Pons (tissue), 1 donor: ENCODE results near the gene SPOCK3.
"Not testable (repeated sequence)": the region's sequence is repeated elsewhere in the genome, so short reads cannot be mapped to it uniquely, and the experiment has no call there.

Source experiments
- DNase-seq: peaks from one replicate; pipeline ENCODE4 v3.0.0-alpha.2; 2016; ENCODE audit warnings: low spot score

SPOCK3 gene

DNA sequence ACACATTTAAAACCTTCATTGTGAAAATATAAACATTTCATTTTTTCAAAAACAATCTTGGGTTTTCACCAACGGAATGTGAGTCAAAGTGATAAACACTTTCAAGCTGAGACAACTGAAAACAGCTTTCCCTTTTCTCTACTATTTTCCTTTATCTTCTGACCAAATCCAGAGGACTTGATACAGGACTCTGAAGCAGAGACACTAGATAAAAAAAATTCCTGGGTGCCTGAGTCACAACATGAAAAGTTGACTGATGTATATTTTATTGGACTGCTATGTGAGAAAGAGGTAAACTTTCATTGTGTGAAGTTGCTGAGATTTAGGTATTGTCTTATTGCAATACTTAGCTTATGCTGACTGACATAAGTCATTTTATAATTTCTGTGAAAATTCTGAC is 411.2 kb downstream of the SPOCK3 start:
- DNase-seq, result no peak

DNA sequence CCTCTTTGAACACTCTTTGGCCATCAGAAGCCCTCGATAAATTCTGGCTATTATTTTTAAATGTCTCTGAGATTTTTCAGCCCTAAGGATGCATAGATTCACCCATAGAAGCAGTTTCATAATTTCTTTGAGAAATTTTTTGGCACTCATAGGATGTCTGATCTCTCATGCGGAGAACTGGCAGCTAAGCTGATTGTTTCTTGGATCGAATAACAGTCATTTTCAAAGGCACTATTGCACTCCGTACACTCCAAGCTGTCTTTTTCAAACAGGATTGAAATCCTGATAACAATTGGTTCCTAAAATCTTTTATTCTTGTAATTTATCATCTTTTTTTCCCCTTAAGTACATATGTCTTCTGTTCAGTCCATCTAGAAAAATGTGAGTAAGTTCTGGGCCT is 411.9 kb downstream of the SPOCK3 start:
- DNase-seq, result no peak

DNA sequence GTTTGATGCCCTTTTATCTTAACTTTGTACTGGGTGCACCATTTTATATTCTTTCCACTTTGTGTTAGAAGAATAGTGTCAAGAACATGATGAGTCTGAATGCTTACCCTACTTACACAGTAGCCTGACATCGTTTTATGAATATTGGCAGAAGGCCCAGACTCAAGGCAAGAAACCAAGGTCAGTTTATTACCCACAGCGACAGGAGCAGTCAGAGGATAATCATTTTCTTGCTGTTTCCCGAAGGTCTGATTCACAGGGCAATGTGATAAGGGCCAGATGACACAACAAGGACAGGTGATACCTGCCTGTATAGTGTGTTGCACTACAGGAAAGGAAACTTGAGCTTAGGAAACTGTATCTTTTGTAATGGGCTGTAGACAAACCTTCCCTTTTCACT is 417.4 kb downstream of the SPOCK3 start:
- peak; percentile 71 for DNase-seq

DNA sequence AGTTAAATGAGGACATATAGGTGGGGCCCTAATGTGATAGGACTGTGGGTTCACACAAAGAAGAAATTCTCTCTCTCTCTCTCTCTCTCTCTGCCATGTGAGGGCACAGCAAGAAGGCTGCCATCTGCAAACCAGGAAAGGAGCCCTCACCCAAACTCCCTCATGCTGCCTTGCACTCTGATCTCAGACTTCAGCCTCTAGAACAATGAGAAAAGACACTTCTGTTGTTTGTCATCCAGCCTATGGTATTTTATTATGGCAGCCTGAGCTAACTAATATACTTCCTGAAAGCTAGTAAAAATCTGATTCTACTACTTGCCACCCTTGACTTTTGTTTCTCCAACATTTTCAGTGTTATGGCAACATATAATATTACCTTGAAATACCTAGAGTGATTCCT is 425.9 kb downstream of the SPOCK3 start:
- no peak for DNase-seq

DNA sequence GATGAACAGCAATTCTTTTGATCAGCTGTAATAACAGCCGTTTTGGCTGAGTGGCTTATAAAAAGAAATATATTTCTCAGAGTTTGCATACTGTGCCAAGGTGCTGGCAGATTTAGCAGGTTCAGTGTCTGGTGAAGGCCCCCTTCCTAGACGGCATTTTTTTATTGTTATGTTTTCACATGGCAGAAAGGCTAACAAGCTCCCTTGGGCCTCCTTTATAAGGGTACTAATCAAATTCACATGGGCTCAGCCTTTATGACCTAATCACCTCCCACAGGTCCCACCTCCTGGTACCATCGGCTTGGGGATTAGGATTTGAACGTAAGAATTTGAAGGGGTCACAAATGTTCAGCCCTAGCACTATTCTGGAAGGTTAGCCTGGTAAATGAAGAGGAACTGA is 431.9 kb downstream of the SPOCK3 start:
- no peak for DNase-seq

- no peak for DNase-seq
These were observed 436.2 kb downstream of the SPOCK3 start for GRCh38 chr4:166798126-166798525.

GRCh38 chr4:166777760-166778159 is 456.5 kb downstream of the SPOCK3 start:
- DNase-seq, result no peak

DNA sequence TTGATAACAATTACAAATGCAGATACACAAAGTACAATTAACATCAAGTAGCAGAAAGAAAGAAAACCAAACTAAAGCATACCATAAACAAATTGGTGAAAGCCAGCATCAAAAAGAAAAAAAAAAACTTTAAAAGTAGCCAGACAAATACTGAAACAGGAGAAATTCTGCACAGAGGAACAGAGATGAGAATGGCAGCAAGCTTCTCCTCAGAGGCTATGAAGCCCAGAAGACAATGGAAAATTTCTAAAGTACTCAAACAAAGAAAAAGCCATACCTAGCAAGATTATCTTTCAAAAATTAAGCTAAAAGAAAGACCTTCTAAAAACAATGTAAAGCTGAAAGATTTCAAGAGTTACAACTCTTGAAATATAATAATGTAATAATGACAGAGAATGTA is 471.3 kb downstream of the SPOCK3 start:
- DNase-seq, result no peak

DNA sequence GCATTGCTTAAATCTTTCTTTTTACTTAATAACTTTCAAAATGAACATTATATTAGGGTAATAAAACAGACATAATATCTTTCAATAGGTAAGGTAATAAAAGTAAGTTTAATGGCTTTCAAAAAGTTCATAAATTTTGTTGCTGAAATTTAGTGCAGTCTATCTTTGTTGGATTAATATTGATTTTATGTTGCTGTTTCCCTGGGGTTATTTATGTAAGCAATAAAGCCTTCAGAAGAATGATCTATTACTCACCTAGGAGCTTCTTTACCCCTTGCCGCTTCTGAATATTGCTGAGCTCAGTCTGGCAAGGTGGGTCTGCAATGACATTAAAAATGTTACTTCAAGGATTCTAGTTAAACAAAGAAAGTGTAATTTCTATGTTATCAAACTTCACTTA is 492.6 kb downstream of the SPOCK3 start:
- no peak for DNase-seq

DNA sequence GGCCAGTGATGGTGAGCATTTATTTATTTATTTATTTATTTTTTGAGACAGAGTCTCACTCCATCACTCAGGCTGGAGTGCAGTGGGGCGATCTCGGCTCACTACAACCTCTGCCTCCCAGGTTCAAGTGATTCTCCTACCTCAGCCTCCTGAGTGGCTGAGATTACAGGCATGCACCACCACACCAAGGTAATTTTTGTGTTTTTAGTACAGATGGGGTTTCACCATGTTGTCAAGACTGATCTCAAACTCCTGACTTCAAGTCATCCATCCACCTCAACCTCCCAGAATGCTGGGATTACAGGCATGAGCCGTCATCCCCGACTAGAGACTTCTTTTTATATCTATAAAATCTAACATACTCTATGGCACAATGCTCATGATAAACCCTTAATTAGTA is 495.1 kb downstream of the SPOCK3 start:
- DNase-seq, result not testable (repeated sequence)

DNA sequence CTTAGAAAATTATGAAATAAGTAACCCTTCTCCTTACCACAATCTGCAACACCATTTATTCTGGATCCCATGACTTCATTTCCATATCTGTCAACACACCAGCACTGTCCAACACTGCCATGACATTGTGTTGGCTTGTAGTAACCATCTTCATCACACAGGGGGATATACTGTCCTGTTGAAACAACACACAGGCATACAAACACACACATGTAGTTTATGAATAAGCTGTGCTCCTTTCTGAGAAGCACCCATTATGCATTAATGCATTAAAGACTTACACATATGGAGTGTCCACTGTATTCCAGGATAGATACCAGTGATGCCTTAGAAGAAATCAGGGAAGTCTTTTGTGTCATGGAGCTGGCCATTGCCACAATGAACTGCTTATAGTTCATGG is 496.9 kb downstream of the SPOCK3 start:
- DNase-seq, result no peak

DNA sequence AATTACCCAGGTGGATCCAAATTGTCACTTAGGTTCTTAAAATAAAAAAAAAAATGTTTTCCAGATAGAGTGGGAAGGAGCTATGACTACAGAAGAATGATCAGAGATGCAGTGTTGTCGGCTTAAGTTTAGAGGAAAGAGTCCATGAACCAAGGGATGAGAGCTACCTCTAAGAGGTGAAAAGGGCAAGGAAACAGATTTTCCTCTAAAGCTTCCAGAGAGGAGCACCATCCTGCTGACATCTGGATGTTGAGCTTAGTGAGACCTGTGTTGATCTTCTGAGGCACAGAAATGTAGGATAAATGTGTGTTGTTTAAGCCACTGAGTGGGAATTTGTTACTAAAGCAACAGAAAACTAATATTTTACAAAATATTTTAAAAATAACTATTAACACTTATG is 498.7 kb downstream of the SPOCK3 start:
- no peak for DNase-seq

DNA sequence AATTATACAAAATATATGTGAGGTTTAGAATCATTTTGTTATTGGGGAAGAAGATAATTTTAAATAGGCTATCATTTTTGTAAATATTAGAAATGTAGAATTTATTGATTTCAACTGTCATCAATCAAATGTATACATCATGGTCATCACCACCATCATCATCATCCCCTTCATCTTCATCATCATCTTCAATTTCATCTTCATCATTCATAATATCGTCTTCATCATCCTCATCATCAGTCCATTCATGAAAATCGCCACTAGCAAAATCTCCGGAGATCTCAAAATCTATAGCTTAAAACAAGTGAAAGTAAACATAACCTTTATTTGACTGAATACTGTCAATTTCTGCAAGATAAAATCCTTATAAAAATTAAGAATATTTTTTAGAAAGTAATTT is 499.5 kb downstream of the SPOCK3 start:
- DNase-seq, result no peak

GRCh38 chr4:166733686-166734085 is 500.6 kb downstream of the SPOCK3 start:
- no peak for DNase-seq

- DNase-seq, result no peak
These were observed 507.5 kb downstream of the SPOCK3 start for GRCh38 chr4:166726832-166727231.

DNA sequence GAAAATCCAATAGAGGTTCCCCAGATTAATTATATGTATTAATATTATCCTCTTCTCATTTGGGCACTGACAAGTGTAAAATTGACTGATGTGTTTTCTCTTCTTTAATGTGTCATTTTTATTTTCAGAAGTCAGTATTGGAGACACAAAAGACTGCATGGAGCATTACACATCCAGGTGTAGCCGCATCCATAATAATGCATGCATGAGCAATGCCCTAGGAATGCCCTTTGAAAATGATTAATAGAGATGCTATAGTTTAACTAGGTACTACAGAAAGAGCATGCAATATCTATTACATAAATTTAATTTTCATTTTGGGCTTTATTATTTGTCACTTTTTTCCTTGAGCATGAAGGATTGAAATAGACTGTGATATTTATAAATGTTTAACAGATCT is 509.9 kb downstream of the SPOCK3 start:
- no peak for DNase-seq

GRCh38 chr4:166723532-166724140 is 510.7 kb downstream of the SPOCK3 start:
- no peak for DNase-seq

DNA sequence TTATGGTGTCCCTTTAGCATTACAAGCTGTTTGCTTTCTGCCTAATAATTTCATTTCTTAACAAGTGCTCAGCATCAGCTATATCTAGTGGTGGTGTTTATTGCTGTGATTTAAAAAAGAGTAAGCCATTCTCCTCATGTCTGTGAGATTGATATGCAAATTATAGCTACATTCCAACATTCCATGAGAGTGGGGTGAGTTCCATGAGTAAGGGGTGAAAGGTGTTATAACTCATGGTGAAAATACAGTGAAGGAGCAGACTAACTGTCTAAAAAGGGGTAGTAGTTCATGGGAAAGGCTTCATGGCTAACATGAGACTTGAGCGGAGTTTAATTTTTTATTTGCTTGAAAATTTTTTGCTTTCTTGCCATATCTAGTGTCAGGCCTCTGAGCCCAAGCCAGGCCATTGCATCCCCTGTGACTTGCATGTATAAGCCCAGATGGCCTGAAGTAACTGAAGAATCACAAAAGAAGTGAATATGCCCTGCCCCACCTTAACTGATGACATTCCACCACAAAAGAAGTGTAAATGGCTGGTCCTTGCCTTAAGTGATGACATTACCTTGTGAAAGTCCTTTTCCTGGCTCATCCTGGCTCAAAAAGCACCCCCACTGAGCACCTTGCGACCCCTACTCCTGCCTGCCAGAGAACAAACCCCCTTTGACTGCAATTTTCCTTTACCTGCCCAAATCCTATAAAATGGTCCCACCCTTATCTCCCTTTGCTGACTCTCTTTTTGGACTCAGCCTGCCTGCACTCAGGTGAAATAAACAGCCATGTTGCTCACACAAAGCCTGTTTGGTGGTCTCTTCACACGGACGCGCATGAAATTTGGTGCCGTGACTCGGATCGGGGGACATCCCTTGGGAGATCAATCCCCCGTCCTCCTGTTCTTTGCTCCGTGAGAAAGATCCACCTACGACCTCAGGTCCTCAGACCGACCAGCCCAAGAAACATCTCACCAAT is 518.3 kb downstream of the SPOCK3 start:
- not testable (repeated sequence) for DNase-seq

GRCh38 chr4:166700592-166700991 is 533.7 kb downstream of the SPOCK3 start:
- no peak for DNase-seq

DNA sequence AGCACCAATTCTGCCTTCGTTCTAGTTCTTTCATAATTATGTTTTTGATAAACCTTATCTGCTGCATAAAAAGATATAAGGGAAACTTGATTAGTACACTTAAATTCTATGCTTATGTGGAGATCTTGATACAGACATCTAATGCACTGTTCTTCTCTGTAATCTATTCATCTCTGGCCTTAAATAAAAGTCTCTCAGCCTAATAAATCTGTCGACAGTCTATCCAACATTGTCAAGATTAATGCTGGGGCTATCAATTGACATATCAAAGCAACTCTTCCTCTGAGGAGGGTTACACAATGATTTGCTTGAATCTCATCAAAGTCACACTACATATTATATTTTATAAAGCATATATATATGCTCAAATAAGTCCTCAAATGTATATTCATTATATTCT is 545.5 kb downstream of the SPOCK3 start:
- DNase-seq, result no peak

DNA sequence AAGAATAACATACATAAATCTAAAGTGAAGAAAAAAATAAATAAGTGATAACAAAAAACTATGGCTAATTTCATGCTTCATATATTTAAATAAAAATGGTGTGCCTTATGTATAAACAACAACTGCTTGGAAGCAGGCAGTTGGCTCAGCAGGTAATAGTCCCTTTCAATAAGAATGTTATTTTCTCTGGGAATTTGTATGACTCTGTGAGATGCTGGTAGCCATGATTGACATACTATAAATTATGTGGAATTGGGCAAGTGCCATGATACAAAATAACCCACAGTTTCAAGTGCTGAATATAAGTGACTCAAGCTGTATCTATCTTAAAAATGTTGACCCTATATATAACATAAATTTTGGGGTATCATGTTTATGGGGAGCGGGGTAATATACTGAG is 546.5 kb downstream of the SPOCK3 start:
- no peak for DNase-seq
